ENCODE results near the gene TSPAN9. TPM values are rescaled to one million over a fixed set of nuclear protein-coding genes. Genes with fewer than 3 reads are reported as not detected.
A peak's percentile ranks its signal among the peaks of the same experiment; 100 is the strongest.

The TSPAN9 gene
- total RNA-seq, 4 donors from 2014 or later = 13.7 to 35.4 (median 26.7) TPM

GRCh38 chr12:3214526-3215365 is 137.6 kb downstream of the TSPAN9 start:
- intact Hi-C loops (cut with DNase I) = no loop called here
- H3K27ac ChIP-seq (replicated peaks in 1 of 4) = no peak overlapping the region
- TF ChIP-seq POLR2A (IDR thresholded peaks at IDR 0.05; ENCODE audit: low read depth) (no peak), POLR2AphosphoS5 (IDR thresholded peaks at IDR 0.05) (no peak)
- 91% methylated on average over 20 of the region's 20 CpGs for WGBS
- no peaks in the 10 kb centered on the region for H3K9me3 ChIP-seq
- peaks cover 27 to 51% (median 30%) of the 10 kb centered on the region in 4 donors for H3K4me1 ChIP-seq
- H3K4me3 ChIP-seq = no peak overlapping the region
- no peak for DNase-seq (ENCODE audit: extremely low spot score)
- peaks cover 0 to 13% (median 5%) of the 10 kb centered on the region in 4 donors for H3K36me3 ChIP-seq
- H3K27me3 ChIP-seq = no peaks in the 10 kb centered on the region

- no peak overlapping the region for H3K27ac ChIP-seq (replicated peaks in 1 of 4)
- intact Hi-C loops (cut with DNase I) = no loop called here
- no peak for DNase-seq (ENCODE audit: extremely low spot score)
- no peaks in the 10 kb centered on the region for H3K9me3 ChIP-seq
- WGBS = 94% methylated on average over 13 of the region's 13 CpGs
- H3K4me1 ChIP-seq = peaks cover 31 to 58% (median 36%) of the 10 kb centered on the region in 4 donors
- TF ChIP-seq POLR2AphosphoS5 (IDR thresholded peaks at IDR 0.05) (no peak), CTCF (IDR thresholded peaks at IDR 0.05) (no peak), POLR2A (IDR thresholded peaks at IDR 0.05; ENCODE audit: low read depth) (no peak), EP300 (IDR thresholded peaks at IDR 0.05) (no peak)
- no peaks in the 10 kb centered on the region for H3K27me3 ChIP-seq
- H3K4me3 ChIP-seq = no peak overlapping the region
- peaks cover 0 to 13% (median 5%) of the 10 kb centered on the region in 4 donors for H3K36me3 ChIP-seq
Measured at GRCh38 chr12:3215410-3215975, 138.3 kb downstream of the TSPAN9 start.

- Histone ChIP-seq H3K27me3 (no peaks in the 10 kb centered on the region), H3K27ac (replicated peaks in 1 of 4) (peak overlapping the region in 1 of 4 donors; percentile 76), H3K36me3 (peaks cover 0 to 13% (median 5%) of the 10 kb centered on the region in 4 donors), H3K4me1 (peaks cover 36 to 64% (median 41%) of the 10 kb centered on the region in 4 donors), H3K4me3 (no peak overlapping the region), H3K9me3 (no peaks in the 10 kb centered on the region)
- intact Hi-C loops (cut with DNase I) = no loop called here
- no peak for DNase-seq (ENCODE audit: extremely low spot score)
- TF ChIP-seq CTCF (IDR thresholded peaks at IDR 0.05) (no peak), EP300 (IDR thresholded peaks at IDR 0.05) (no peak), POLR2AphosphoS5 (IDR thresholded peaks at IDR 0.05) (no peak), POLR2A (IDR thresholded peaks at IDR 0.05; ENCODE audit: low read depth) (no peak)
- WGBS = 90% methylated on average over 5 of the region's 5 CpGs
Measured at GRCh38 chr12:3216097-3216496, 138.9 kb downstream of the TSPAN9 start.

- no peak overlapping the region for H3K4me3 ChIP-seq
- H3K27ac ChIP-seq (replicated peaks in 1 of 4) = peak overlapping the region; percentile 39 to 76 (median 62)
- H3K27me3 ChIP-seq = no peaks in the 10 kb centered on the region
- intact Hi-C loops (cut with DNase I) = no loop called here
- no peaks in the 10 kb centered on the region for H3K9me3 ChIP-seq
- DNase-seq (ENCODE audit: extremely low spot score) = no peak
- peaks cover 0 to 13% (median 5%) of the 10 kb centered on the region in 4 donors for H3K36me3 ChIP-seq
- no peak for TF ChIP-seq EP300 (IDR thresholded peaks at IDR 0.05)
- TF ChIP-seq POLR2A (IDR thresholded peaks at IDR 0.05; ENCODE audit: low read depth) = no peak
- TF ChIP-seq CTCF (IDR thresholded peaks at IDR 0.05) = no peak
- no peak for TF ChIP-seq POLR2AphosphoS5 (IDR thresholded peaks at IDR 0.05)
- peaks cover 36 to 67% (median 41%) of the 10 kb centered on the region in 4 donors for H3K4me1 ChIP-seq
- WGBS = 81% methylated on average over 9 of the region's 12 CpGs
Measured at GRCh38 chr12:3216726-3217682, 139.8 kb downstream of the TSPAN9 start.
